HG03097 (cell line): ENCODE measurements around the gene GALNT11.
"Not testable (repeated sequence)": the region's sequence is repeated elsewhere in the genome, so short reads cannot be mapped to it uniquely, and the experiment has no call there.

Experiments
- ATAC-seq: cut with Tn5 transposase; IDR thresholded peaks from one replicate; pipeline ENCODE4 v1.9.1; 2021; ENCODE audit not compliant: unreplicated experiment, low FRiP score

The GALNT11 gene

GRCh38 chr7:152025937-152026890 lies 740 bp downstream of the GALNT11 start:
- no peak for ATAC-seq

- not testable (repeated sequence) for ATAC-seq
Observed at GRCh38 chr7:152027491-152028365, 2.3 kb downstream of the GALNT11 start.

- ATAC-seq = not testable (repeated sequence)
Observed at GRCh38 chr7:152030059-152030458, 4.6 kb downstream of the GALNT11 start.

GRCh38 chr7:152030639-152031038 lies 5.2 kb downstream of the GALNT11 start:
- ATAC-seq = not testable (repeated sequence)

GRCh38 chr7:152035817-152036216 lies 10.3 kb downstream of the GALNT11 start:
- no peak for ATAC-seq

GRCh38 chr7:152038410-152038809 lies 12.9 kb downstream of the GALNT11 start:
- ATAC-seq = not testable (repeated sequence)

- ATAC-seq = not testable (repeated sequence)
Observed at GRCh38 chr7:152043086-152043485, 17.6 kb downstream of the GALNT11 start.

GRCh38 chr7:152044909-152045308 lies 19.4 kb downstream of the GALNT11 start:
- ATAC-seq = not testable (repeated sequence)

- no peak for ATAC-seq
Observed at GRCh38 chr7:152046531-152046930, 21.1 kb downstream of the GALNT11 start.

GRCh38 chr7:152048051-152048450 lies 22.6 kb downstream of the GALNT11 start:
- ATAC-seq = no peak

- no peak for ATAC-seq
Observed at GRCh38 chr7:152050547-152050971, 25.1 kb downstream of the GALNT11 start.

GRCh38 chr7:152051968-152052367 lies 26.5 kb downstream of the GALNT11 start:
- ATAC-seq = no peak

GRCh38 chr7:152052771-152053170 lies 27.3 kb downstream of the GALNT11 start:
- no peak for ATAC-seq

- ATAC-seq = no peak
Observed at GRCh38 chr7:152054367-152055230, 29.1 kb downstream of the GALNT11 start.

GRCh38 chr7:152056621-152057274 lies 31.3 kb downstream of the GALNT11 start:
- ATAC-seq = no peak

GRCh38 chr7:152059311-152059710 lies 33.8 kb downstream of the GALNT11 start:
- ATAC-seq = no peak

GRCh38 chr7:152061086-152061485 lies 35.6 kb downstream of the GALNT11 start:
- ATAC-seq = not testable (repeated sequence)

- ATAC-seq = not testable (repeated sequence)
Observed at GRCh38 chr7:152063192-152063591, 37.7 kb downstream of the GALNT11 start.

GRCh38 chr7:152063821-152064220 lies 38.3 kb downstream of the GALNT11 start:
- ATAC-seq = not testable (repeated sequence)
